ENCODE measurements around the gene CHAF1A.

GRCh38 chr19:4376991-4377781 lies 25.3 kb upstream of the CHAF1A start:
- TF ChIP-seq POLR2AphosphoS5 (IDR thresholded peaks at IDR 0.05) (no peak), EZH2 (IDR thresholded peaks at IDR 0.05; ENCODE audit: borderline replicate concordance, insufficient read depth, low read length, poor library complexity, severe bottlenecking) (no peak), SMC3 (conservative IDR thresholded peaks at IDR 0.05; ENCODE audit: poor library complexity) (no peak)
